ENCODE measurements around the gene USP10. TPM values are rescaled to one million over a fixed set of nuclear protein-coding genes. Genes with fewer than 3 reads are reported as not detected.

The USP10 gene
- total and polyA plus RNA-seq, 5 donors from 2014 or later, result 64.0 to 112 (median 88.1) TPM

DNA sequence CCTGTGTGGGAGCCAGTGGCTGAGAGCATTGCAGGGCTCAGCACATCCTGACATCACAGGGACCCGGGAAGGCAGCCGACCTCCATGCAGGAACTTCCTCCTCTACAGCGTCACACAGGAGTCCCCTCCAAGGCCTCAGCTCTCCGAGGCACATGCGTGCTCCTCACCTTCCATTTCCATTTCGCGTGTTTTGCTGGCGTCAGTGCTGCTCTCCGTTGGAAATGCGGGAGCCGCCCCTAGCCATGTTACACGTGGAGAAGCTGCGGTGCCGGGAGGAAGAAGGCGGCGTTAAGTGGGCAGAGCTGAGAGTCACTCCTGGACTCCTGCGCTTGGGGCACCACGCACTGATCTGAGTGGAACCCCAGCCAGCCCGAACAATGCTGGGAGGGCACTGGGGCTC, 94.8 kb downstream of the USP10 start:
- Histone ChIP-seq H3K27ac (ENCODE audit: insufficient read depth, low read length, poor library complexity, severe bottlenecking) (no peak overlapping the region), H3K27me3 (ENCODE audit: control insufficient read depth, insufficient read depth, low read length) (no peaks in the 10 kb centered on the region), H3K4me3 (ENCODE audit: low read depth, low read length) (no peak overlapping the region), H3K36me3 (ENCODE audit: control insufficient read depth, insufficient read depth, low read length) (no peaks in the 10 kb centered on the region), H3K9me3 (ENCODE audit: control insufficient read depth in 2 of 2, low read length in 2 of 2) (no peaks in the 10 kb centered on the region), H3K4me1 (ENCODE audit: control insufficient read depth, insufficient read depth, low read length, poor library complexity, severe bottlenecking) (no peaks in the 10 kb centered on the region)
- H3K27ac Mint-ChIP-seq, result no peak overlapping the region
- H3K36me3 Mint-ChIP-seq, result peaks cover 4% of the 10 kb centered on the region
- H3K27me3 Mint-ChIP-seq, result peaks cover 4% of the 10 kb centered on the region
- ATAC-seq (ENCODE audit: low read depth in 2 of 2) (no peak), DNase-seq (no peak)
- H3K4me3 Mint-ChIP-seq, result no peak overlapping the region
- no peaks in the 10 kb centered on the region for H3K9me3 Mint-ChIP-seq
- peaks cover 0 to 4% (median 0%) of the 10 kb centered on the region in 4 donors for H3K4me1 Mint-ChIP-seq

DNA sequence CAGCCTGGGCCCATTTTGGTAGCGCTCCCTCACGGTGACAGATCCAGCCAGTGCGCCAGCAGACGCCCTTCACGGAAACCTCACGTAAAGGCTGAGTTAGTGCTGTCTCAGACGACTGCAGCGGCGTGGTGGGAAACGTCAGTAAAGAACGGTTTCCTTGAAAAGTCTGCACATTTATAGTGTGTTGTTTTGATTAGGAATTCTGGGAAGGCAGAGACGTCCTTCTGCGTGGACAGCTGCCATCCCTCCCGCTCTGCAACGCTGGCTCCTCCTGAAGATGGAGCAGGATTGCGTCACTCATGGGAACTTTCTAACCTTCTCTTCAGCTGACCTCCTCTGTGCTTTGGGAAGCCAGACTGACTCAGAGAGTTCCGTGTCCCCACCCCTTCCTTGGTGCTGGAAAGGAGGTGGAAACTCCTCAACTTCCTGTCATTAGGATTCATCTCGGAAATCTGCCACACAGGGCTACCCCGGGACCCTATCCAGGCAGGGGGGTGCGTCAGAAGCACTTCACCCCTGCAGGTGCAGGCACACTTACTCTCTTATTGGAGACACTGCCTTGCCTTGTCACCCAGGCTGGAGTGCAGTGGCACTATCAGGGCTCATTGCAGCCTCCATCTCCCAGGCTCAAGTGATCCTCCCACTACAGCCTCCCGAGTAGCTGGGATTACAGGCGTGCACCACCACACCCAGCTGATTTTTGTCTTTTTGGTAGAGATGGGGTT, 95.7 kb downstream of the USP10 start:
- Histone ChIP-seq H3K4me3 (ENCODE audit: low read depth, low read length) (no peak overlapping the region), H3K36me3 (ENCODE audit: control insufficient read depth, insufficient read depth, low read length) (no peaks in the 10 kb centered on the region), H3K27ac (ENCODE audit: insufficient read depth, low read length, poor library complexity, severe bottlenecking) (no peak overlapping the region), H3K4me1 (ENCODE audit: control insufficient read depth, insufficient read depth, low read length, poor library complexity, severe bottlenecking) (no peaks in the 10 kb centered on the region), H3K9me3 (ENCODE audit: control insufficient read depth in 2 of 2, low read length in 2 of 2) (no peaks in the 10 kb centered on the region), H3K27me3 (ENCODE audit: control insufficient read depth, insufficient read depth, low read length) (no peaks in the 10 kb centered on the region)
- H3K27me3 Mint-ChIP-seq, result peaks cover 4% of the 10 kb centered on the region
- H3K4me1 Mint-ChIP-seq, result peaks cover 0 to 4% (median 0%) of the 10 kb centered on the region in 4 donors
- H3K27ac Mint-ChIP-seq, result no peak overlapping the region
- no peak for ATAC-seq (ENCODE audit: low read depth in 2 of 2)
- H3K9me3 Mint-ChIP-seq, result peaks cover 0 to under 1% (median 0%) of the 10 kb centered on the region in 7 donors
- no peak for DNase-seq
- no peak overlapping the region for H3K4me3 Mint-ChIP-seq
- peaks cover 4% of the 10 kb centered on the region for H3K36me3 Mint-ChIP-seq

DNA sequence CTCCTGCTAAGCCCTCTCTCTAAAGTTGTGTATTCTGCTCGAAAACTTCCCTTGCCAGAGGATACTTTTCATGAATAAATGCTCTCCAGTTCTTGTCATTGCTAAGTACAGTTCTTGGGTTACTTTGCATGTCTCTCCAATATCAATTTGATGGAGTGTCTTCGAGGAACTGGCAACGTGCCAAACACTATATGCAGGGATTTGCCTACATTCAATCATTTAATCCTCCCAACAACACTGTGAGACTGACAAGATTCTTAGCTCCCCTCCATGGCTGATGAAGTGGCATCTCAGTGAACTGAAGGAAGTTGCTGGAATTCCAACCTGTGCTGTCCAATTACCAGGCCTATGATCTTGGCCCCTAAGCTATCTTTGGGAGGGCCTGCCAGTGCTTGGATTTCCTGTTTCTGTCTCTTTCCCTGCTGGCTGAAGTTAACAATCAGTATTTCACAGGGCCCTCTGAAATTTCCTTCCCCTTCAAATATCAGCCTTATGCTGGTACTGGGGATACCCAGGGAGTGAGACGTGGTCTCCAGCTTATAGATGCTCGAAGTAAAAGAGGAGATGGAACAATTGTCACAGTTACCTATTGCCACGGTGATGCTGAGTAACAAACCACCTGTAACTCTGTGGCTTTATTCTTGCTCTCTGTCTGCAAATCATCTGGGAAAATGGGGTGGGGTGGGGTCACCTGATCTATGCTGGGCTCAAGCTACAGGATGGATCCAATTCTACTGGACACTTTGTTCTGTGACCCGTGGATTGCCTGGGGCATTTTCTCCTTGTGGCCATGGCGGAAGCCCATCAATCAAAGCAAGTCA, 100.6 kb downstream of the USP10 start:
- DNase-seq, result no peak
- H3K4me3 Mint-ChIP-seq, result no peak overlapping the region
- Histone ChIP-seq H3K27me3 (ENCODE audit: control insufficient read depth, insufficient read depth, low read length) (no peaks in the 10 kb centered on the region), H3K4me3 (ENCODE audit: low read depth, low read length) (no peak overlapping the region), H3K4me1 (ENCODE audit: control insufficient read depth, insufficient read depth, low read length, poor library complexity, severe bottlenecking) (no peaks in the 10 kb centered on the region), H3K9me3 (ENCODE audit: control insufficient read depth in 2 of 2, low read length in 2 of 2) (no peaks in the 10 kb centered on the region), H3K27ac (ENCODE audit: insufficient read depth, low read length, poor library complexity, severe bottlenecking) (no peak overlapping the region), H3K36me3 (ENCODE audit: control insufficient read depth, insufficient read depth, low read length) (no peaks in the 10 kb centered on the region)
- H3K36me3 Mint-ChIP-seq, result peaks cover 4% of the 10 kb centered on the region
- H3K4me1 Mint-ChIP-seq, result peaks cover 0 to 5% (median 0%) of the 10 kb centered on the region in 4 donors
- no peak for ATAC-seq (ENCODE audit: low read depth in 2 of 2)
- H3K27ac Mint-ChIP-seq, result no peak overlapping the region
- H3K27me3 Mint-ChIP-seq, result peaks cover 4% of the 10 kb centered on the region
- H3K9me3 Mint-ChIP-seq, result peaks cover 0 to 2% (median 0%) of the 10 kb centered on the region in 7 donors

DNA sequence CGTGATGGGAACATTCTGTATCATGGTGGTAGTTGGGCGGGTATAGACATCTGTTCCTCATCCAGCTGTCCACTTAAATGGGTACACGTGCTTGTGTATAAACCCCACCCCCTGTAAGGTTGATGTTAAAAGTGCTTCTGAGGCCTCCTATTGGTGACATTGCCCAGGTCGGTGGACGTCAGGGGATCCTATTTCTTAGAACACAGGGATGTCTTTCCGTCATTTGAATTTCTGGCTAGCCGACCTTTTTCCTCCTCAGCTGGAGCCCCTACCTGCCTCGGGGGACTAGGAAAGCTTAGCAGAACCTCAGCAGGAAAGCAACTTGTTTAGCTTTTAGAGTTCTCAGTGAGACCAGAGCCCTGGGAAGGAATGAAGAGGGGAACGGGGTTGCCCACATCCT, 103.3 kb downstream of the USP10 start:
- peaks cover 4% of the 10 kb centered on the region for H3K27me3 Mint-ChIP-seq
- H3K4me1 ChIP-seq (ENCODE audit: control insufficient read depth, insufficient read depth, low read length, poor library complexity, severe bottlenecking), result no peaks in the 10 kb centered on the region

DNA sequence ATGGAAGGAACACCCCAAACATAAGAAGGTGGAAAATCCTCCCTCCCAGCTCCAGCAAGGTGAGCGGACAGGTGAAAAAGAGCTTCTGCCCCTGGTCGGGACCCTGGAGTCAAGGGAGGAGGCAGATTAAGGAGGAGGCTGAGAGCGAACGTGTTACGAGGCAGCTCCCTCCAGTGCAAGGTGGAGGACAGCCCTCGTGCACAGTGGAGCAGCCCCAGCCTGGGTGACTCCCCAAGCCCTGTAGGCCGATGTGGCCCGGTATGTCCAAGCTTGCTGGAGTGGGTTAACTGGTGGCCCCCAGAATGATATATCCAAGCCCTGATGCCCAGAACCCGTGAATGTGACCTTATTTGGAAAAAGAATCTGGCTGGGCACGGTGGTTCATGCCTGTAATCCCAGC, 104.5 kb downstream of the USP10 start:
- Histone ChIP-seq H3K9me3 (ENCODE audit: control insufficient read depth in 2 of 2, low read length in 2 of 2) (no peaks in the 10 kb centered on the region), H3K4me1 (ENCODE audit: control insufficient read depth, insufficient read depth, low read length, poor library complexity, severe bottlenecking) (no peaks in the 10 kb centered on the region), H3K4me3 (ENCODE audit: low read depth, low read length) (no peak overlapping the region), H3K27me3 (ENCODE audit: control insufficient read depth, insufficient read depth, low read length) (no peaks in the 10 kb centered on the region), H3K27ac (ENCODE audit: insufficient read depth, low read length, poor library complexity, severe bottlenecking) (no peak overlapping the region), H3K36me3 (ENCODE audit: control insufficient read depth, insufficient read depth, low read length) (no peaks in the 10 kb centered on the region)
- peaks cover 0 to 4% (median 0%) of the 10 kb centered on the region in 7 donors for H3K9me3 Mint-ChIP-seq
- no peak overlapping the region for H3K4me3 Mint-ChIP-seq
- H3K4me1 Mint-ChIP-seq, result peaks cover 0 to 7% (median 2%) of the 10 kb centered on the region in 4 donors
- H3K27me3 Mint-ChIP-seq, result no peaks in the 10 kb centered on the region
- no peaks in the 10 kb centered on the region for H3K36me3 Mint-ChIP-seq
- ATAC-seq (ENCODE audit: low read depth in 2 of 2) (no peak), DNase-seq (no peak)
- H3K27ac Mint-ChIP-seq, result no peak overlapping the region

More for the DNA sequence above, 103.3 kb downstream of the USP10 start:
- Histone ChIP-seq H3K27ac (ENCODE audit: insufficient read depth, low read length, poor library complexity, severe bottlenecking) (no peak overlapping the region), H3K27me3 (ENCODE audit: control insufficient read depth, insufficient read depth, low read length) (no peaks in the 10 kb centered on the region), H3K9me3 (ENCODE audit: control insufficient read depth in 2 of 2, low read length in 2 of 2) (no peaks in the 10 kb centered on the region), H3K36me3 (ENCODE audit: control insufficient read depth, insufficient read depth, low read length) (no peaks in the 10 kb centered on the region), H3K4me3 (ENCODE audit: low read depth, low read length) (no peak overlapping the region)
- DNase-seq (no peak), ATAC-seq (ENCODE audit: low read depth in 2 of 2) (no peak)
- peaks cover 0 to 4% (median 0%) of the 10 kb centered on the region in 7 donors for H3K9me3 Mint-ChIP-seq
- peaks cover 0 to 7% (median 2%) of the 10 kb centered on the region in 4 donors for H3K4me1 Mint-ChIP-seq
- H3K27ac Mint-ChIP-seq, result peak overlapping the region in 1 of 3 donors; percentile 38
- no peaks in the 10 kb centered on the region for H3K36me3 Mint-ChIP-seq
- H3K4me3 Mint-ChIP-seq, result no peak overlapping the region

DNA sequence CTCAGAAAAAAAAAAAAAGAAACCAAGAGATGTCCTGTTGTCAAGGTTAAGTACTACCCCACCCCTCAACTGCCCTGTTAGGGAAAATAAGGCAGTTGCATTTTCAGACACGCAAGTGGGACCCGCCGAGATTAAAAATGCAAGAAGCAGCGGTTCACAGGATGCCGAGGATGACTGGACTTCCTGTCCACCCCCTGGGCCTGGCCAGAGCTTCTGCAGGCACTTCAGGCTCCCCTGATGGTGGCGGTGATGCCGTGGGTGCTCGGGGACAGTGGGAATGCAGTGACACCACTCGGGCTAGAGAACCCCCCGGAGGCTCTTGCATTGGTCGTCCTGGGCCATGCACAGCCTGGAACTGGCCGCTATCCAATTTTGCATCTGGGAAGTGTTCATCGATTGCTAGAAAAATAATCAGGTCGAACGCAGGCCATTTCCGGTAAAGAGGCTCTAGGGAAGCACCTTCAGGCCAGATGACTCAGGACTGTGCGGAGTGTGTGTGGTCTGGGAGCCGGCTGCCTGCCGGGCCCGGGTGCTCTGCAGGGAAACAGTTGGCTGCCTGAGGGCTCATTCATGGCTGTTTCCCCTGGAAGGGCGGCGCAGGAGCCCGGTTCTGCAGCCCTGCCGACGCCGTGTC, 106.6 kb downstream of the USP10 start:
- H3K27me3 Mint-ChIP-seq, result peaks cover under 1% of the 10 kb centered on the region
- H3K9me3 Mint-ChIP-seq, result peaks cover 0 to 2% (median 0%) of the 10 kb centered on the region in 7 donors
- Histone ChIP-seq H3K4me1 (ENCODE audit: control insufficient read depth, insufficient read depth, low read length, poor library complexity, severe bottlenecking) (no peaks in the 10 kb centered on the region), H3K36me3 (ENCODE audit: control insufficient read depth, insufficient read depth, low read length) (no peaks in the 10 kb centered on the region), H3K27me3 (ENCODE audit: control insufficient read depth, insufficient read depth, low read length) (no peaks in the 10 kb centered on the region), H3K4me3 (ENCODE audit: low read depth, low read length) (no peak overlapping the region), H3K27ac (ENCODE audit: insufficient read depth, low read length, poor library complexity, severe bottlenecking) (no peak overlapping the region), H3K9me3 (ENCODE audit: control insufficient read depth in 2 of 2, low read length in 2 of 2) (no peaks in the 10 kb centered on the region)
- no peaks in the 10 kb centered on the region for H3K36me3 Mint-ChIP-seq
- ATAC-seq (ENCODE audit: low read depth in 2 of 2) (peak in 1 of 2 donors; percentile 38), DNase-seq (peak in 1 of 3 donors; percentile 17)
- peaks cover 0 to 12% (median 6%) of the 10 kb centered on the region in 4 donors for H3K4me1 Mint-ChIP-seq
- no peak overlapping the region for H3K4me3 Mint-ChIP-seq
- H3K27ac Mint-ChIP-seq, result no peak overlapping the region

DNA sequence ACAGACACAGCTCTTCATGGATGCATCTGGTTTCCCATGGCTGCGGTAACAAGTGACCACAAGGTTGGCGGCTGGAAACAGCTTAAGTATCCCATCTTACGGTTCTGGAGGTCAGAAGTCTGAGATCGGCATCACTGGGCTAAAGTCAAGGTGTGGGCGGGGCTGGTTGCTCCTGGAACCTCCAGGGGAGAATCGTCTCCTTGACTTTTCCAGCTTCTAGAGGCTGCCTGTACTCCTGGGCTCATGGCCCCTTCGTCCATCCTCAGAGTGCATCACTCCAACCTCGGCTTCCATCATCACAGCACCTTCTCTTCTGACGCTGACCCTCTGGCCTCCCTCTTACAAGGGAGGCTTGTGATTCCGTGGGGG, 107.1 kb downstream of the USP10 start:
- Mint-ChIP-seq H3K36me3 (no peaks in the 10 kb centered on the region), H3K4me3 (no peak overlapping the region), H3K4me1 (peaks cover 0 to 12% (median 6%) of the 10 kb centered on the region in 4 donors), H3K9me3 (peaks cover 0 to 2% (median 0%) of the 10 kb centered on the region in 7 donors), H3K27ac (no peak overlapping the region), H3K27me3 (peaks cover 5% of the 10 kb centered on the region)
- no peak for DNase-seq
- ATAC-seq (ENCODE audit: low read depth in 2 of 2), result no peak
- H3K9me3 ChIP-seq (ENCODE audit: control insufficient read depth in 2 of 2, low read length in 2 of 2), result no peaks in the 10 kb centered on the region
- no peaks in the 10 kb centered on the region for H3K36me3 ChIP-seq (ENCODE audit: control insufficient read depth, insufficient read depth, low read length)
- H3K4me1 ChIP-seq (ENCODE audit: control insufficient read depth, insufficient read depth, low read length, poor library complexity, severe bottlenecking), result no peaks in the 10 kb centered on the region
- H3K4me3 ChIP-seq (ENCODE audit: low read depth, low read length), result no peak overlapping the region
- H3K27ac ChIP-seq (ENCODE audit: insufficient read depth, low read length, poor library complexity, severe bottlenecking), result no peak overlapping the region
- no peaks in the 10 kb centered on the region for H3K27me3 ChIP-seq (ENCODE audit: control insufficient read depth, insufficient read depth, low read length)
